GM04504 (cell line): ENCODE measurements around the gene CACNB2.
"Not testable (repeated sequence)": the region's sequence is repeated elsewhere in the genome, so short reads cannot be mapped to it uniquely, and the experiment has no call there.

Experiments used
- DNase-seq: peaks from one replicate; pipeline ENCODE4 v3.0.0-alpha.2; 2012; ENCODE audit warnings: low read depth

Gene CACNB2

DNA sequence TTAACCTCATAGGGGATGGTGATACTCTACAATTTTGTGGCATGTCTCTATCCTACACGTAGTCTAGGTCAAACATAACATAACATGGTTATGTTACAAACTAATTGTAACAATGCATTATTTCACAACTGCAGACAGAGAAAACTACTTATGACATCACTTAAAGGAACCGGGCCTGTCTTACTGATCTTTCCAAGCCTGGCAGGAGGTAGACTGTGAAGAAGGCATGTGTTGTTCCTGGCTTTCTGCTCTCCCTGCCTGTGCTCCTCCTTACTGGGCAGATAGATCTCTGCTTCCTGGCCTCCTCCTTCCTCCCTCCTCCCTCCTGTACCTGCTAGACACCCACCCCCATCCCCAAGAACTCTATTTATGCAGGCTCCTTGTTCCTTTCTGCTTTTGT lies 5.4 kb downstream of the CACNB2 start:
- DNase-seq = no peak

DNA sequence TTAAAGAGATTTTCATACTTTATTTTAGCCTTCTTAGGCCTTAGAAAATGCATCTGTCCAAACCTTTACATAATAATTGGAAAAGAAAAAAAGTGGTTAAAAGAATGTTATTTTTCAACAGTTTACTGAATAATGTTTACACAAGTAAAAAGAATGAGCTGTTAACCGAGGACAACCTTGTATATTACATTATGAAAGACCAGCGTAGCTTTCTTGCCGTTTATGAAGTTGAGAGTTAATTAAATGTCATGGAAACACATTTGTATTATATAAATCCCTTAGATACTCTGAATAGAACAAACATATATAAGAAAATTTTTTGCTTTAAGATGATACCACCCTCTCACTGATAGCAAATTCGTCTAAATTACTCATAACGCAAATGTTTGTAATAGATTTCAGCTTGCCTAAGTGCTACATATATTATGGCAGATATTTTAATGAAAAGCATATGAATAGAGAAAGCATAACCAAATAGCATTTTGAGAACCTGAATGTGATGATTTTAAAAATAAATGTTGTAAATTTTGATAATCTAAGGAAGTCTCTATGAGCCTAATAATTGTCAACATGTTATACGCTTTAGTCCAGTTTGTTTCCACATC lies 9.1 kb downstream of the CACNB2 start:
- no peak for DNase-seq

DNA sequence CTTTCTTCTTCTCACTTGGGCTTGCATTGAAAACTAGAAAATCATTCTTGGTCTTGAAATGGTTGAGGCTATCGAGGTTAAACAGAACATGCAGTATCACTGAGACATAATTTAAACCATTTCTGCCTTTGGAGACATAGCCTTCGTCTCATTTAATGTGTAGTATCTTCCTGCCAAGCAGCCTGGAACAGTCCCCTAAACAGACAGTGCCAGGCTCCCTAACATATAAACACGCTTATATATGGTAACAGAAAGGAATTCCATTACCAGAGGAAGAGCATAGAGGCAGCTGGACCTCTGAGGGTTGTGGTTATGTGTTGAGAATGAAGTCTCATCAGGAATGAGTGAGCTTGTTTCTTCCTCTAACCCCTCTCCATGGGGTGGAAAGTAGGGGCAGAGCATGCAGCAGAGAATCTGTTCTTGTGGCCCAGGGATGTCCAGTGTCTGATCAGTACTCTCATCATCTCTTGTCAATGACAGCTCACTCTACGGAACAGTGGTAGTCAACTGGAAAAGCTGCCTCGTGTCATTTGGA lies 11.2 kb downstream of the CACNB2 start:
- no peak for DNase-seq

DNA sequence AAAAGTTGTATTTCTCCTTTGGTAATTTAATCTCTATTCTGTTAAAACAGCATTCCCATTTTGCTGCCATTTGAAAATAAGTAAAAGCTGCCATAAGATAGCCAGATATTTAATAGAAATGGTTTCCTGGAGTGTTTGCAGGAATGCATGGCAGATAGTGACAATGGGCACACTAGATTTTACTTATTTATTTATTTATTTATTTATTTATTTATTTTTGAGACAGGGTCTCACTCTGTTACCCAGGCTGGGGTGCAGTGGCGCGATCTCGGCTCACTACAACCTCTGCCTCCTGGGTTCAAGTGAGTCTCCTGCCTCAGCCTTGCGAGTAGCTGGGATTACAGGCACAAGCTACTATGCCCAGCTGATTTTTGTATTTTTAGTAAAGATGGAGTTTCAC lies 13.2 kb downstream of the CACNB2 start:
- DNase-seq = not testable (repeated sequence)

DNA sequence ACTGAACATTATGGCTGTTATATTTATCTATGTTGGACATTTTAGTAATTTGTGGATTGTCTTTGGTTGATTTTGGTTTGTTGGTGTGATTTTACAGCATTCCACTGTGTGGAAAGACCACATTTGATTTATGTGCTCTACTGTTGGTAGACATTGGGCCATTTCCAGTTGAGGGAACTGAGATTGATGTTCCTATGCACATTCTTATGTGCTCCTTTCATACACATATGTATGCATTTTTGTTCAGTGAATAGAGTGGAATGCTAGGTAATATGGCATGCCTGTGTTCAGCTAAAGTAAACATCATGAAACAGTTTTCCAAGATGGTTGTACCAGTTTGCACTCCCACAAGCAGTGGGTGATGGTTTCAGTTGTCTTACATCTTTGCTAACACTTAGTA lies 15.1 kb downstream of the CACNB2 start:
- no peak for DNase-seq

DNA sequence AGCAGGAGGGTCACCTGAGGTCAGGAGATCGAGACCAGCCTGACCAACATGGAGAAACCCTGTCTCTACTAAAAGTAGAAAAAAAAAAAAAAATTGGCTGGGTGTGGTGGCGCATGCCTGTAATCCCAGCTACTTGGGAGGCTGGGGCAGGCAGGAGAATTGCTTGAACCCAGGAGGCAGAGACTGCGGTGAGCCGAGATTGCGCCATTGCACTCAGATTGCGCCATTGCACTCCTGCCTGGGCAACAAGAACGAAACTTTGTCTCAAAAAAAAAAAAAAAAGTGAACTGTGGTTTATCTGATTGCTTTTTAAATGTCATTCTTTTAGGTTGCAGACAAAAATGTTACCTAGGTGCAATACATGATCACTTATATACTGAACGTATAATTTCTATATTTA lies 16.6 kb downstream of the CACNB2 start:
- DNase-seq = not testable (repeated sequence)

DNA sequence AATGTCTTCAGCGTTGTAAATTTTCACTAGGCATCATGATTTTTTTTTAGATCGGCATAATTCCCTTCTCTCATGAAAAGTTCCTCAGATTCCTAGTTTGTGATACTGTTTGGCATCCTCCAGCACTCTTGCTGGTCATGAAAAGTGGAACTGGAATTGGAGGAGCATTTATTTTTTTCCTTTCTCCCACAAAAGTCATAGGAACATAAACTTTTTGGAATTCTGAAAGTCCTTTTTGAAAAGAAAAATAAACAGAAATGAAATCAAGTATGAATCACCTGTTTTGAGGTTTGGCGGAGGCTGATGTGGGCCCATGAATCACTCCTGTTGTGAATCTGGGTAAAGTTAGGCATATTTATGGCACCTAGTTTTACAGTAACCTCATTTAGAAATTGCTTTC lies 17.7 kb downstream of the CACNB2 start:
- DNase-seq = peak; percentile 34

DNA sequence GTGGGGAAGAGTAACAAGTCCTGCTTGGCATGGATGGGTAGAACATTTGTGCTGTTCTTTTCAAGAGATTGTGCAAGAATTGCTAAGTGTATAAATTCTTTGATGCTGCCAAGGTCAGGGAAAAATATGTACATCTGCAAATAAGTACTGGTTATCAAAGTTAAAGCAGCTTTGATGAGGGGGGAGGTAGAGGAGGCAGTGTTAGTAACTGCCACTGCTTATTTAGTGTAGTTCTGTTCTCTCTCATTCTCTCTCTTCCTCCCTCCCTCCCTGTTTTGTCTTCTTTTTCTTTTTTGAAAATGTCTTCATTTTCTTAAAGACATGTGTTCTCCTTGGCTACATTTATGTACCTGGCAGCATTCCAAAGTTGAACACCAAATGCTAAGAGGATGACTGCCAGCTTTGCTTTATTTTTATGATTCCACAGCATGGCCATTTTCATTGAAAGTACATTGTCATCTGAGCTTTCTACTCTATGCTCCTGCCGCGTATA lies 18.6 kb downstream of the CACNB2 start:
- DNase-seq = no peak

DNA sequence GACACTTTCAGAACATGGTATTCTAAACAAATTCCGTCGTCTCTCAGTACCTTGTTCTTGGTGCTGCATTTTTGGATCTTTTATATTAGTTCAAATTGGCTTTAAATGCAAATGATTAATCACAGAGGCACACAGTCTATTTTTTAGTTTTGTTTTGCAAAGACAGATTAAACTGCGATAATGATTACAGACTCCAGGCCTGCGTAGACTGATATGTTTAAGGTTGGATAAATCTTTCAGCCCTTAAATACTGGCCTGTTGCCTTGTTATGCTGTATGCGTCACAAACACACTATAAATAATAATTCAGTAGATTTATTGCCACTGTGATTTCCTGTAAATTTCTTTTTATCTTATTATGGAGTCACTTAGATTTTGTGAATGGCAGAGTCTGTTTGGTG lies 19.3 kb downstream of the CACNB2 start:
- no peak for DNase-seq

DNA sequence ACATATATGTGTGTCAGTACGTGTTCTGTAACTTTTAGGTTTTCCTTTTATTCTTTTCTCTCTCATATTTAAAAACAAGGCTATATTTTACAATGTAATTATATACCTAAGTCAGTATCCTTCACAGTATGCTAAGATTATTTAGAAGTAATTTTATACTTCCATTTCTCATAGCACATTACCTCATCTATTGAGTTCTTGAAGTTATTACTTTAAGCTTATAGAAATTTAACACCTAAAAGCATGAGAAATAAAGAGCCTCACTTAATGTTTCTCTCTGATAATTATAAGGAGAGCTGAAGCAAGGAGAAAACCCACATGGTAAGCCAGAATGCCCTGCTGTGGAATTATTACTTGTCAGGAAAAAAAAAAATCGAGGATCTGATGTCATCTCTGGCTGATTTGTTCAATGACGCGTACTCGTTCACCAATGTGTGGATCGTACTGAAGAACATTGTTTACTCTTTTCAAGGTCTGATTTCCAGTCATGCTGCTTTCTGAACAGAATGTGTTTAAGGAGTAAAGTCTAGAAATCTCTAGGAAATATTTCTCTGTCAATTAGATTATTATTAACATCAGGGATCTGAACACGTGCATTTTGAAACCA lies 21.9 kb downstream of the CACNB2 start:
- no peak for DNase-seq

DNA sequence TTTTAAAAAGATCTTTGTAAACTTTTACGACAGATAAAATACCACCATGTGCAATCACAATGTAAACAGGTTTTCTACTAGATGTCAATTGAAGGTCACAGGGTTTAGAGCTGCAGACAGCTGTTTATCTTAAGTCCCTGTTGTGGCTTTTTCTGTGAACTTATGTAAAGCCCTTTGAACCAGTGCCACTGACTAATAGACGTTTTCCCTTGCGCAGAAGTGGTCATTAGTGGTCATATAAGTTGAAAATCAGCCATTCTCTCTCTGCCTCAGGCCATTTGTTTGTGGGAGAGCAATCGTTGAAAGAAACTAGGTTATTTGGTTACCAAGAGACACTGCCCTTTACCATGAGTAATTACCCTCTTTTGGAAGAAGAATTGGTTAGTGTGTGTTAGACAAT lies 23.9 kb downstream of the CACNB2 start:
- DNase-seq = no peak

DNA sequence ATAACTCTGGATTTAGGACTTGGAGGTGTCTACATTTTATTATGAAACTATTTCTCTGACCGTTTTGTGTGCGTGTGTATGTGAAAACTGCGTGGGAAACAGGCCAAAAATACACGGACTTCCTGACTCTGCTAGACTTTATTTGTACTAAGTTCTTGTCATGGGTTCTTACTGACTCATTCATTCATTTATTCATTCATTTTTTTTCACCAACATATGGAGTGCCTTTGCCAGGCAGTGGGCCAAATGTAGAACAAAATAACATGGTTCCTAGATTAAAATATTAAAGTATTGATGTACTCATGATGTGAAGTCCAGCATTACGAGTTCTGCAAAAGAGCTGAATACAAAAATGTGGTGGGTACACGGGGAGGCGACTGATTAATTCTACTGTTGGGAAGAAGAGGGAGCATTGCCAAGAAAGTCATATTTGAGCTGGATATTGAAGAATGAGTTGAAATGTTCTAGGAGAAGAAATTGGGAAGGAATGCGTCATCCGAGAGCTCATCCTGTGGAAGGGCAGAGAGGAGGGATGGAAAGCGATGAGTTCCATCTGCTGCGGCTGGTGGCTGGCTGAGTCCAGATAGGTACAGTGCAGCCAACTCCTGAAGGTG lies 24.6 kb downstream of the CACNB2 start:
- peak; percentile 42 for DNase-seq

DNA sequence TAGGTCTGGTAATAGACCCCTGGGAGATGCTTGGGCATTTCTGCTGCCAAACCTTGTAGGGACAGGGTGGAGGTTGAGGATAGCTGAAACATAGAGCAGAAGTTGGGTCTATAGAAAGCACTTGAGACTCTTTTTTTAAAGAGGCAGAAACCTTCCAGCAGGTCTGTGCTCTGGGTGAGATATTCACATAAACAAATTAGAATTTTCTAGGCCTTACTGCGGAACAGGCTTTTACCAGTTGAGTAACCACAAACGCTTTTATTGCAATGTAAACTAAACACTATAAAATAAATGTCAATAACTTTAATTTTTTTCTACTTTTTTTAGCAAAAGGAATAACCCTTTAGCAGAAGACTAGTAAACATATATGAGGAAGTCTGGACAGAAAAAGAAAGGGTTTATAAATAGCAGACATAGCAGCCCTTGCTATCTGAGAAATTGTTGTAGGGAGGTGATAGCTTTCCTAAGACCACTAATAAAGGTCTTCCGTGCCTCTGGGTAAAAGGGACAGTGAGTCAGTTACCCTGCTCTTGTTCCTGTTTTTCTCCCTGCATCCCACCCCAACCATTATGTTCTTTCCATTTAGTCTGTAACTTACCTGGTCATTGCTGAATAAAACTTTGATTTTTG lies 38.7 kb downstream of the CACNB2 start:
- DNase-seq = no peak

DNA sequence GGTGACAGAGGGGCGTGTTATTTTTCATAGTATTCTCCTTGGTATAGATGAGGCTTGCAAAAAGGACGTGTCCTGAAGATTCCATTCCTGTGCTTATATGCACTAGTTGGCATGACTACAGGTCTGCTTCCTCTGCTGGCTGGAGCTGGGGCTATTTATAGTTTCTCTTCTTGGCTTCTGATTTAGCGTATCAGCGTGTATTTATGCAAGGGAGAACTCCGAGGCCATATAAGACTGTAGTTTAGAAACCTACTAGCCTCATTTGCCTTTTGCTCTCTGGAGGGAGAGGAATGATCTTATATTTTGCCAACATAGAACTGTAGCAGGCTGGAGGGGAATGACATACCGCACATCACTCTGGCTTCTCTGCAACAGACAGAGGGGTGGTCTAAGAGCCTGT lies 39.7 kb downstream of the CACNB2 start:
- no peak for DNase-seq

DNA sequence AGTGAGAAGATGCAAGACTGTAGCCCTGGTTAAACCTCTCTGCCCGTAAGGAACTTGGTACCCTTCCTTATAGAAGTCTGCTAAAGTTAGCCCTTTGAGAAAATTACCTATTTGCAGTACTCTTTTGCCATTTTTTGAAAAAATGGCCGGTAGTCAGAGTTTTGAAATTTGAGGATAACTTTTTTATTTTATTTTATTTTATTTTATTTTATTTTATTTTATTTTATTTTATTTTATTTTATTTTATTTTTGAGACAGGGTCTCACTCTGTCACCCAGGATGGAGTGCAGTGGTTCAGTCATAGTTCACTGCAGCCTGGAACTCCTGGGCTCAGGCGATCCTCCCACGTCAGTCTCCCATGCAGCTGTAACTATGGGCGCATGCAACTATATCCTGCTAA lies 41.2 kb downstream of the CACNB2 start:
- DNase-seq = not testable (repeated sequence)

DNA sequence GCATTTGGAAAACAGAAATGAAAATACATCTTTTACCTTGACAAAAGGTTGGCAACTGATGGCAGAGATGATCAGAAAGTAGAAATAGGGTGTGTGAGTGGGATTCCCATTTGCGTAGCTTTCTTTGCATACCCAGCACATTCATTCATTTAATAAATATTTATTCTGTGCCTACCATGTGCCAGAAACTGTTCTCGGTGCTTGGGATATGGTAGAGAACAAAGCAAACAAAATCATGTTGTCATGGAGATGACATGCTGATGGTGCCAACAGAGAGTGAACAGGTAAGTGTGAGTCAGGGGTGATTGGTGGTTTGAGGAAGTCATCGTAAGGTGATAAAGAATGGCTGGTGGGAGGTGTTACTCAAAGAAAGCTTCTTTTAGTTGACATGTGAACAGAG lies 45.4 kb downstream of the CACNB2 start:
- DNase-seq = no peak

DNA sequence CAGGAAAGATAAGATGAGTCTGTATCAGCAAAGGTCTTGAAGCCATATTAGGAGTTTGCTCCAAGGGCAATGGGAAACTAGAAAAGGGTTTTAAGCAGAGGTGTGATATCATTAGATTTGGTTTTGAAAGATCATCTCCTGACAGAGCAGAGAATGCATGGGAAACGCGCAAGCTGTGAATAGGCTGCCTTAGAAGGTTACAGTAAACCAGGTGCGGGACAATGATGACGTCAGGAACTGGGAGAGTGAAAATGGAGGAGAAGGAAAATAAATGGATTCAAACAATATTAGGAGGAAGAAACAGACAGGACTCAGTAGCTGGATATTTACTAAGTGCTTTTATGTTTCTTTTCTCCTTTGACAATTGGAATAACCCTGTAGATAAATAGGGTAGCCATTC lies 50.6 kb downstream of the CACNB2 start:
- DNase-seq = no peak

DNA sequence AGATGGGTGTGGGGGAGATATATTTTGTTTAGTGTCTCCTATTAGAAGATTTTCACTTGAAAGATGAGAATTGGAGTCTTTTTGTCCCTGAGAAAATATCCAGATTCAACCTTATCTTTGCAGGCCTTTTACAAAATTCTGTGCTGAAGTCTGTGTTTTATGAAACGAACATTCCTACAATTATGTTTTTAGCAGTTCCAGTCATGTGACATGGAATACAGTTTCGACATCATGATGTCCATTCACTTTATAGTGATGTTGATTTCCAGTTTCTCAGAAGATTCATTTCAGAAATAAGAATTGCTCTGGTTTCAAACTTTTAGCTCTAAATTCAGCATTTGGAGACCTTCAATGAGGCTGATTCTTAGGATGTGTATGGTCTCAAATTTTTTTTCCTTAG lies 54.4 kb downstream of the CACNB2 start:
- no peak for DNase-seq

DNA sequence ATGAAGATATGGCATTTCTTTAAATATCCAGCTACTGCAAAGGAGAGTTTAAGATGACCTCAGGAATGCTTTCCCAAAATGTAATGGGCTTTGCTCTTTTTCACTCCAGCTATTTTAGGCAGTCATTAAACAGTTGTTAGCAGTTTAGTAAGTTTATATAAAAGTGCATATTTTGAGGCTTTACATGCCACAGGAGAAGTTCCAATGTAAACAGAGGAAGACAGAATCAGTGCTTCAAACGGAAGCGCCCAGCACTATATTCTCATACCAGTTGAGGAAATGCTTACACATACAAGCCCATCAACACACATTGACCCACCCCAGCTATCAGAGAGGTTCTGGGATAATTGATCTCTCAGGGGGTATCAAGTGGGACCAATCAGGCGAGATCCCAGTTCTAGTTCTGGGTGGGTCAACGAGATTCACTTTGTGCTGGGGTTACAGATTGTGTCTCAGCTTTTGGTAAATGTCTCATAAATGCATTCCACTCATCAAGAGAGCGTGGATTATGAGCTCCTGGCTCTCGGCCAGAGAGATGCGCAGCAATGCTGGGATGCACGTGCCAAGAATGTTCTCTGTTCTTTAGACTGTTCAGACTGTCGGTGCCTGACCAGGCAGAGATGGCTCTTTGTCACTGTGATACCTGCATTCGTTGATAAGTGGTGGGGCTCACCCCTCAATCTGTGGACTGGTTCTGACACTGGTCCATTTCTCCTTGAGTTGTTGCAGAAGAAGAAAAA lies 55.0 kb downstream of the CACNB2 start:
- DNase-seq = no peak

DNA sequence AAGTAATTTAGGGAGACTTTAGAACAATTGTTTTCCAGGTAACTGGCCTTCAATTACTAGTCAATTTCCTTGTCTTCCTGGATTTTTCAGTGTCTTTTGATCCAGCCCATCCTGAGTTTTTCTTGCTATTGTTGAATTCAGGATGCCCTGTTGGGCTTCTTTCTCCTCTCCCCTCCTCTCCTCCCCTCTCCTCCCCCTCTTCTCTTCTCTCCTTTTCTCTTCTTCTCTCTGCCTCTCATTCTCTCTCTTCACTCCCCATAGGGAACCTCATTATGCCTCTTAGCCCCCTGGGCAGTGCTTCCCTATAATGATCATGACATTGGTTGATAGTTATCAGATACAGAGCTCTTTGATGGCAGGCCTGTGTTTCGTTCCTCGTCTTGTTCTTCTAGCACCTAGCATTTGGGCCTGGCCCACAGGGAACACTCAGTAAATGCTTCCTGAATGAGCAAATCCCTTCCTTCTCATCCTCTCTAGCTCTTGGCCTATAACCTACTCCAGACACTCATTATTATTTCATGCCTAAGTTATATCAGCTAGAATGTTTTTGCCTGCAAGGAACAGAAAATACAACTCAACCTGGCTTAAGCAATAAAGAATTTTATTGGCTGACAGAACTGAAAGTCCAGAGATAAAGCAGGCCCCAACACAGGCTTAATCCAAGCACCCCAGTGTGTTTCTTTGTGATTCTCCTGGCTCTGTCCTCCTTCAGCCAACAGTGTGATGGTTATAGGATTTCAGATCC lies 56.8 kb downstream of the CACNB2 start:
- DNase-seq = no peak

DNA sequence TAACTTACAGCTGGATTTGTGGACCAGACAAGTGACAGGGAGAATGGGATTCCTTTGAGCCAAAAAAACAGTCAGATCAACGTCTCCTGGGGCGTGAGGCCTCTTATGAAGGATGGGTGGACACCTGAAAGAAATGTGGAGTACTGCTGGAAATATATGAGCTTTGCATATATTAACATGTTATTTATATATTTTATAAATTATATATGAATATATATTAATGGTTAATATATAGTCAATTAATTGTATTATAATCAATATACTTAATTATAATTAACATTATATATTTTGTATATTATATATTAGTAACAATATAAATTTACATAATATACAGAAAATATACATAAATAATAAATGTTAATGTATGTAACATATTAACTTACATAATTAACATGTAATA lies 57.5 kb downstream of the CACNB2 start:
- DNase-seq = no peak

DNA sequence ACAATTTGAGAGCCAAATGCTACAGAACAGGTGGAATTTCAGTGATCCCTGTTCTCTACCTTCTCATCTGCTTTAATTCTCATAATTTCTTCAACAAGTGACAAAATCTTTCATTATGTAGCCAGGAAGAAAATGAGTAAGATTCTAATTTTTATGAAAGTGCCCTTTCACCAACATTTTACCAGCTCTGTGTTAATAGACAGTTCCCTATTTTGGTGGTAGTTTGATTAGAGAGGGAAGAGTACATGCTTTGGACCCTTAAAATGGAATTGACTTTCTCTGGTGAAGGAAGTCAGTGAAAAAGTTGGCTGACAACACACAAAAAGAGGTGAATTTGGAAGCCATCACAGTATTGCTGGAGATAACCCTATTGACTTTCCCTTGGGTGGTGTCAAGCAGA lies 61.7 kb downstream of the CACNB2 start:
- DNase-seq = no peak
